IPS DF 6.9 (cell line): ENCODE data around the gene CNTRL.

Experiments used
- DNase-seq: peaks from one replicate; pipeline ENCODE4 v3.0.0-alpha.2; 2013; ENCODE audit warnings: low read depth, low spot score
- H3K27ac ChIP-seq: one replicate; pipeline ENCODE4 v1.5.1; 2013; ENCODE audit warnings: low read length, control low read depth
- H3K27me3 ChIP-seq: 2 replicates; pipeline ENCODE4 v1.6.1; 2013; ENCODE audit warnings: mild to moderate bottlenecking, low read length; ENCODE audit not compliant: control insufficient read depth, insufficient read depth
- H3K36me3 ChIP-seq: 2 replicates; pipeline ENCODE4 v1.6.1; 2013; ENCODE audit warnings: low read length; ENCODE audit not compliant: control insufficient read depth, insufficient read depth
- H3K4me1 ChIP-seq: 2 replicates; pipeline ENCODE4 v1.6.1; 2013; ENCODE audit warnings: low read length; ENCODE audit not compliant: control insufficient read depth, insufficient read depth
- H3K4me3 ChIP-seq: 2 replicates; pipeline ENCODE4 v1.5.1; 2013; ENCODE audit warnings: mild to moderate bottlenecking, low read length
- H3K9me3 ChIP-seq: 2 replicates; pipeline ENCODE4 v1.6.1; 2013; ENCODE audit warnings: low read length, inconsistent platforms; ENCODE audit not compliant: control insufficient read depth, insufficient read depth
- WGBS: extraction: QIAGEN DNeasy Blood & Tissue Kit; methylation state at CpG from one replicate; pipeline ENCODE4 v1.1.7; 2013; ENCODE audit warnings: mixed read lengths, missing lambda C conversion rate; ENCODE audit not compliant: insufficient read length, insufficient coverage; 5-methylcytosine and 5-hydroxymethylcytosine counted together

CNTRL gene

DNA sequence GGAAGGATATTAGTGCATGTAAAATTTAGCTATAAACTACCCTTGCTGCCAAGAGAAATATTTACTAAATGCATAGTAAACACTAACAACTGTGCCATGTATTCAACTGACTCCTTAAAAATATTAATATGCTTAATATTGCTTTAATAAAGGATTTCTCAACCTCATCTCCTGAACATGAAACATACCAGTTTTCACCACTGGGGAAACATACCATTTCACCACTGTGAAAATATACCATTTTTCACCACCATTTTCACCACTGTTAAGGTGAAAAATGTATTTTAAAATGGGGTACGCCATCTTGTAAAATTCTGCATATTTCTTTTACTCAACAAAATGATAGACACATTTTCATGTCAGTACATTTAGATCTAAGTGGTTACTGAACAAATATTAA lies 122.4 kb downstream of the CNTRL start:
- H3K36me3 ChIP-seq = no peaks in the 10 kb centered on the region
- H3K4me3 ChIP-seq = no peak overlapping the region
- no CpG with 5 or more reads among the region's 1 CpG for WGBS
- no peaks in the 10 kb centered on the region for H3K27me3 ChIP-seq
- DNase-seq = no peak
- H3K4me1 ChIP-seq = no peaks in the 10 kb centered on the region
- no peaks in the 10 kb centered on the region for H3K9me3 ChIP-seq
- H3K27ac ChIP-seq = no peak overlapping the region

DNA sequence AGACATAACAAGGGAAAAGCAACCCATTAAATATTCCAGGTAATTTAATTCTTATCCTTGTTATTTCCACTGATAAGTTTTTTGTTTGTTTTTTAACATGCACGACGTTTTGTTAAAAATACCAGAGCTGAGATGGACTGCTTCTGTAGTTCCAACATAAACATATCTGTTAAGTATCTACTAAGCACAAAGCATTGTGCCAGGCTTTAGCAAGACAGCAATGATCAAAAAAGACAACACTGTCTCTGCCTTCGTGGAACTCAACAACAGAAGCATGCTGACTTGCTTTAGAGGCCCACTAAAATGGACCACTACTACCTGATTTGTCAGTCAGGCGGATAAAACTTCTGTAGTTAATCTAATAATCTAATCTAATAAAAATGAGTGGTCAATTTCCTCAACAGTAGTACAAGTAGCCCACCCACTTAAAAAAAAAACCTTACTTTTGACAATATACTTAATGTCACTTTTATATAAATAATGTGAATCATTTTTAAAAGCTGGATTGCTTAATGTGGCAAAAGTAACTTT lies 123.8 kb downstream of the CNTRL start:
- Histone ChIP-seq H3K4me1 (no peaks in the 10 kb centered on the region), H3K9me3 (no peaks in the 10 kb centered on the region), H3K4me3 (no peak overlapping the region), H3K27me3 (no peaks in the 10 kb centered on the region), H3K27ac (no peak overlapping the region), H3K36me3 (no peaks in the 10 kb centered on the region)
- DNase-seq = no peak
- no CpG with 5 or more reads among the region's 4 CpGs for WGBS

DNA sequence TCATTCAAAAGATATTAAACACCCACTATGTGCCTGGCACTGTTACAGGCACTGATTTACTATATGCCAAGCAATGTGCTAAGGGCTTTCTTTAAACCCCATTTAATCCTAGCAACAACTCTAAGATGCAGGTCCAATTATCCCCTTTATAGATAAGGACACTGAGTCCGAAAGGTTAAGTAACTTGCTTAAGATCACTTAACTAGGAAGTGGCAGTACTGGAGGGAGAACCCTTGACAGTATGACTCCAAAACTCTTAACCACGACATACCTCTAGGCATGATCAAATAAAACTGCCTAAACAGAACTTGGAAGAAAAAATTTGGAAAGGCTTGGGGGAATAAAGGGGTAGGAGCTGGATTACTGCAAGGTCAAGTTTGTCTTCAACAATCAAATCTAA lies 125.2 kb downstream of the CNTRL start:
- WGBS = no CpG with 5 or more reads among the region's 2 CpGs
- no peaks in the 10 kb centered on the region for H3K36me3 ChIP-seq
- H3K4me3 ChIP-seq = no peak overlapping the region
- DNase-seq = no peak
- H3K4me1 ChIP-seq = no peaks in the 10 kb centered on the region
- no peaks in the 10 kb centered on the region for H3K9me3 ChIP-seq
- H3K27ac ChIP-seq = no peak overlapping the region
- H3K27me3 ChIP-seq = no peaks in the 10 kb centered on the region

DNA sequence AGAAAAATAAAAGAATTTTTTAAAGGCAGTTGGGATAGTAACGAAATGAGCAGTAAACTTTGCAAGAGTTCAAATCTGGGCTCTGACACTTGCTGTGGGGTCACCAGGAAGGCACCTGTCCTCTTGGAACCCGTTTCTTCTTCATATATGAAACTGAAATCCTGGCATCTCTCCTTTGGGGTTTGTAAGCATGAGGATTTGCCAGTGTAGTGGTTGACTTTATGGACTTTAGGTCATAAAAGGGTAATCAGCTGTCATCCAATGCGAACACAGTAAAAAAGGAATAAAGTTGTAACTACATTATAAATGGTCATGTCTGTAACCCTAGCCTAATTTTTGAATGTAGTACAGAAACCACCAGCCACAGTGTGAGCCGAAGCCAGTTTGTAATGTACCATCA lies 125.6 kb downstream of the CNTRL start:
- Histone ChIP-seq H3K27me3 (no peaks in the 10 kb centered on the region), H3K9me3 (no peaks in the 10 kb centered on the region), H3K4me1 (no peaks in the 10 kb centered on the region), H3K36me3 (no peaks in the 10 kb centered on the region), H3K4me3 (peak overlapping the region; percentile 73; the same call in 1 of the 2 replicates), H3K27ac (no peak overlapping the region)
- no peak for DNase-seq
- WGBS = no CpG with 5 or more reads among the region's 4 CpGs

DNA sequence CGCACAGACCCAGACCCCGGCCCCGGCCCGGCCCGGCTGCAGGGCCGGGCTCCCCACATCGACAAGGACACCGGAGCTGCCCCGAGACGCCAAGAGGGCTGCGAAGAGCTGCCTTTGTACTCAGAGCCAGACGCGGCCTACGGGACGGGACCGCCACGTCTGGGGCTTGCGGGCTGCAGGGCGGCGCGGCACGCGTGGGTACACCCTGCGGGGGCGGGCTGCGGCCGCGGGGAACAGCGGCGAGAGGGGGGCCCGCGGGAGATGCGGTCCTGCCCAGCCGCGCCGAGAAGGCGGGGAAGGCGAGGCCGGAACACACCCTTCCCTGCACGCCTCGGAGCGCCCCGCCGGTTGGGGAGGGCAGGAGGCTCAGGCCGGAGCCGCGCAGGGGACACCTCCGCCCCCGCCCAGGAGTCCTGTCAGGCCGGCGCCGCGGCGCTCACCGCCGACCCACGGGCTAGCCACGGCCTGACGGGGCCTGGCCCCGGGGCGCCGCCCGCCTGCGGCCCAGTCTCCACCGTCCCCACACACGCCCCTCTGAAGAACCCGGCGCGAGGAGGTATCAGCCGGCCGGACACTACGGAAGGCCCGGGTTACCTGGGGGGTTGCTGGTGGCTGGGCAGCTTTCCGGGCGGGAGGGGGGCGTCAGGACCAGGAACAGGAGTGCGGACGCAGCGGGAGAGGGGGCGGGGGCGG lies 126.4 kb downstream of the CNTRL start:
- WGBS = no CpG with 5 or more reads among the region's 81 CpGs
- no peaks in the 10 kb centered on the region for H3K36me3 ChIP-seq
- no peaks in the 10 kb centered on the region for H3K27me3 ChIP-seq
- H3K9me3 ChIP-seq = no peaks in the 10 kb centered on the region
- H3K27ac ChIP-seq = no peak overlapping the region
- peak overlapping the region; percentile 73 for H3K4me3 ChIP-seq
- H3K4me1 ChIP-seq = no peaks in the 10 kb centered on the region
- no peak for DNase-seq

DNA sequence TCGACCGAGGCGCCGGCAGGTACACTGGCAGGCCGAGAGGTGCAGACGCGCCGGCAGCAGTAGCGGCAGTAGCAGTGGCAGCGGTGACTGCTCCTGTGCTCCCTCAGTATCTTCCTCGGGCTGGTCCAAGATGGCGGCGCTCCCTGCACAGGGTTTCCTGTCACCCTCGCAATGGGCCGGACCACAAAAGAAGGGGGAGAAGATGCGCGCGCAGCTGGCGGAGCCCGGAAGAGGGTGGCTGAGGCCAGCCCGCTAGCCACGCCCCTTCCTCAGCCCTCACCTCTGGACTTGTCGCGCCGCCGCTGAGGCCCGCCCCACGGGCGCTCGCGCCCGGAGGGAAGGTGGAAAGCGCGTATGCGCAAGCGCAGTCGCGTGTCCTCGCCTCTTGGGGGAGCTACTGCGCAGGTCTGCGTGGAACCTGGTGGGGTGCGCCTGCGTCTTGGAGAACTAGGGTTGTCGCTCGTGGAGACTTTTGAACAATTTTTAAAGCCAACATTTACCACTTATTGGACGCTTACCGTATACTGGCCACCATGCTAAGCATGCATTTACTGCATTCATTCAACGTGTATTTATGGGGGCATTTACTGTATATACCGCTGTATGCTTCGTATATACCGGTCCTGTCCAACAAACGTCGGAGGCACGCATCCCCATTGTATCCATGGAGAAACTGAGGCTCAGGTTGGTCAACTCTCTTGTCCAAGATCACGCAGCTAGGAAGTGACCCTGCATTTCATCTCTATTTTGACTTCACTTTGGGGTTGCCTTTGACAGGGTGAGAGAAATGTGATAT lies 127.2 kb downstream of the CNTRL start, which contains the start of gene RAB14:
TSS of gene RAB14 (minus strand) at position 132 of the 796 bp plus-strand sequence. CDS start 8,457 bp downstream, outside the sequence.
- no CpG with 5 or more reads among the region's 55 CpGs for WGBS
- DNase-seq = peak; percentile 92
- H3K4me1 ChIP-seq = peaks cover 2% of the 10 kb centered on the region; the same call in 1 of the 2 replicates

DNA sequence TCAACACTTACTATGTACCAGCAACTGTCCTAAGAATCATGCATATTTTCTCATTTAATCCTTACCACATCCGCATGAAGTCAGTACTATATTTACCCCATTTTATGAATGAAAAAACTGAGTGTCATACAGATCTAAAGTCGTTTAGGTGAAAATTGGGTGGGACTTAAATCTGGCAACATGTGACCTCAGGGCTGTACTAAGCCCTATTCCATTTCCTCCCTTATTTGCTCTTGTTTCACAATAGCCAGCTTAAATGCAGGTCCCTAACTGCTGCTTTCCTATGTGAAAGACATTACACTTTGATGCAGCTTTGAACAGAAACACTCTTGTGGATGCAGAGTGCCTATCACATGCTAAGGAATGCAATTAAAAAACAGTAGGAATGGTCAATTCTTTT lies 129.4 kb downstream of the CNTRL start:
- no peak overlapping the region for H3K4me3 ChIP-seq
- no peaks in the 10 kb centered on the region for H3K27me3 ChIP-seq
- no peaks in the 10 kb centered on the region for H3K9me3 ChIP-seq
- no CpG with 5 or more reads among the region's 2 CpGs for WGBS
- peaks cover 2% of the 10 kb centered on the region; the same call in 1 of the 2 replicates for H3K4me1 ChIP-seq
- H3K27ac ChIP-seq = no peak overlapping the region
- DNase-seq = no peak
- H3K36me3 ChIP-seq = no peaks in the 10 kb centered on the region

More for the DNA sequence above, 127.2 kb downstream of the CNTRL start, which contains the start of gene RAB14:
- Histone ChIP-seq H3K9me3 (no peaks in the 10 kb centered on the region), H3K27ac (no peak within 1 kb of the TSS), H3K27me3 (no peaks in the 10 kb centered on the region), H3K4me3 (peak within 1 kb of the TSS; percentile 73), H3K36me3 (no peaks in the 10 kb centered on the region)

DNA sequence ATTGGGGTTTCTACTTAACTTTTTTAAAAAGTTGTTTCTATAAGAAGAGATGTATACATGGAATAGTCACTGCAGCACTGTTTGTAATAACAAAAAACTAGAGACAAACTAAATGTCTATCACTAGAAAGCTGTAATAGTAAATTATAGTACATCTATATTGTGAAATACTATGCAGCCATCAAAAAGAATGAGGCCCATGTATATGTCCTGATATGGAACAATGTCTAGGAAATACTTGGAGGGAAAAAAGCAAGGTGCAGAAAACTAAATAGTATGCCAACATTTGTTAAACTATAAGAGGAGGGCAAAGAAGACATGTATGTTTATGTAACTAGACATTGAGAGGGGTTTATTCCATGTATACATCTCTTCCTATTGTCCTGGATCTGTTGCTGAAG lies 129.9 kb downstream of the CNTRL start:
- DNase-seq = no peak
- Histone ChIP-seq H3K4me1 (peaks cover 2% of the 10 kb centered on the region; the same call in 1 of the 2 replicates), H3K9me3 (no peaks in the 10 kb centered on the region), H3K27me3 (no peaks in the 10 kb centered on the region), H3K27ac (no peak overlapping the region), H3K36me3 (no peaks in the 10 kb centered on the region), H3K4me3 (no peak overlapping the region)

DNA sequence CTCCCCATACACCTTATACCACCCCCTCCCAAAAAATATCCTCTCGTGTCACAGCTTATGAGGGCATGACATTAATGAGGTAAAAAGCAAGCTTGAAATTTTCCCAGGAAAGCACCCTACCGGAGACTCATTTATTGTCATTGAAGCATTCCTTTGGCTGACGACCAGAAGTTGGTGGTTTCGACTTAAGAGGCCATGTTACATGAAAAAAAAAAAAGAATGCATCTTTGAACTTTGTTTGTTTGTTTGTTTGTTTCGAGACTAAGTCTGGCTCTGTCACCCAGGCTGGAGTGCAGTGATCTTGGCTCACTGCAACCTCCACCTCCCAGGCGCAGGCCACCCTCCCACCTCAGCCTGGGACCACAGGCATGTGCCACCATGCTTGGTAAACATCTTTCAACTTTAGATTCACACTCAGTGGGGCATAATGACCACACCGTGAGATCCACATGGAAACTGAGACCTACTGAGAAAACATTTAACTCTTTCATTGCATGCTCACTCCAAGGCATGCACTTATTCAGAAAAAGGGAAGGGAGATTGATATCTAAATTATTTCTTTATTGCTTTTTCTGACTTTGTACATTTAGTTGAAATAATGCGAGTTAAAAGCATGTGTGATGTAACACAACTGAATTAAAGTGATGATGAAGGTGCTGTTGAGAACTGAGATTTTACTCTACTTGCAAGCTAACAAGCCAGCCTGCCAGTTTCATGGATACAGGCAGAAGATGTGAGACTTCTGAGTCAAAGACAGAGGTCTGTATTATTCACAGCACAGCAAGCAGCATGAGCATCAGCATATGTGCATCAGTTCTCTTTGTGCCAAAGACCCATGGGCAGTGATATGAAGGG lies 132.0 kb downstream of the CNTRL start:
- H3K36me3 ChIP-seq = no peaks in the 10 kb centered on the region
- H3K4me1 ChIP-seq = peaks cover 2% of the 10 kb centered on the region; the same call in 1 of the 2 replicates
- no peaks in the 10 kb centered on the region for H3K27me3 ChIP-seq
- WGBS = no CpG with 5 or more reads among the region's 8 CpGs
- no peaks in the 10 kb centered on the region for H3K9me3 ChIP-seq
- no peak overlapping the region for H3K27ac ChIP-seq
- DNase-seq = no peak
- H3K4me3 ChIP-seq = no peak overlapping the region

DNA sequence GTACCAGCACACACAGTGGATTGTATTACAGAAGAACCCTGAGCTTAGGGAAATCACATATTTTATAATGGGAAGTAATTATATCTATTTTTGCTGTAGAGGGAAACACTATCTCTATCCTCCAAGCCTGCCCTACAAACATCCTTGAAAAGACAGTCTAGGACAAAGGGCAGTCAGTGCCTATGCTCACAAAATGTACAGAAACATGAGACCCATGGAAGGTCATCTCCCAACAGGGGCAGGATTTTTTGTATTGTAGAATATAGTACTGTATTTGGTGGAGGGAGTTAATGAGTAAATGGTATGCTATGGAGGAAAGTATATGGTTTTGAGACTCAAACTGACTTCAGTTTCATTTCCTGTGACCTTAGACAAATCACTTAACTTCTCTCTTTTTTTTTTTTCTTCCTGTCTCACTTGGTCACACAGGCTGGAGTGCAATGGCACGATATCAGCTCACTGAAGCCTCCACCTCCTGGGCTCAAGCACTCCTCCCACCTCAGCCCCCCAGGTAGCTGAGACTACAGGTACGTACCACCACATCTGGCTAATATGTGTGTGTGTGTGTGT lies 132.7 kb downstream of the CNTRL start:
- H3K36me3 ChIP-seq = no peaks in the 10 kb centered on the region
- WGBS = no CpG with 5 or more reads among the region's 2 CpGs
- no peak overlapping the region for H3K4me3 ChIP-seq
- H3K4me1 ChIP-seq = peaks cover 2% of the 10 kb centered on the region; the same call in 1 of the 2 replicates
- no peaks in the 10 kb centered on the region for H3K9me3 ChIP-seq
- no peaks in the 10 kb centered on the region for H3K27me3 ChIP-seq
- H3K27ac ChIP-seq = no peak overlapping the region
- no peak for DNase-seq
